ENCODE results near the gene NPR2.

NPR2 gene

GRCh38 chr9:35832814-35833213, 41.4 kb downstream of the NPR2 start:
- DNase-seq (ENCODE audit: low spot score): no peak

GRCh38 chr9:35834260-35835215, 43.1 kb downstream of the NPR2 start:
- no peak for DNase-seq (ENCODE audit: low spot score)

- DNase-seq (ENCODE audit: low spot score): no peak
Observed at GRCh38 chr9:35835216-35835632, 43.8 kb downstream of the NPR2 start.

GRCh38 chr9:35835766-35836165, 44.4 kb downstream of the NPR2 start:
- no peak for DNase-seq (ENCODE audit: low spot score)

GRCh38 chr9:35836595-35836994, 45.2 kb downstream of the NPR2 start:
- no peak for DNase-seq (ENCODE audit: low spot score)

GRCh38 chr9:35839926-35840325, 48.5 kb downstream of the NPR2 start:
- DNase-seq (ENCODE audit: low spot score): no peak

- DNase-seq (ENCODE audit: low spot score): no peak
Observed at GRCh38 chr9:35840881-35841644, 49.7 kb downstream of the NPR2 start.

GRCh38 chr9:35841645-35841900, 50.2 kb downstream of the NPR2 start:
- no peak for DNase-seq (ENCODE audit: low spot score)

- no peak for DNase-seq (ENCODE audit: low spot score)
Observed at GRCh38 chr9:35842020-35842745, 50.8 kb downstream of the NPR2 start.

GRCh38 chr9:35842795-35843194, 51.4 kb downstream of the NPR2 start:
- DNase-seq (ENCODE audit: low spot score): no peak

GRCh38 chr9:35844628-35845270, 53.4 kb downstream of the NPR2 start:
- DNase-seq (ENCODE audit: low spot score): peak; percentile 44

- no peak for DNase-seq (ENCODE audit: low spot score)
Observed at GRCh38 chr9:35845824-35846771, 54.7 kb downstream of the NPR2 start.

GRCh38 chr9:35847792-35848572, 56.6 kb downstream of the NPR2 start:
- no peak for DNase-seq (ENCODE audit: low spot score)

GRCh38 chr9:35852267-35852815, 61.0 kb downstream of the NPR2 start:
- no peak for DNase-seq (ENCODE audit: low spot score)

- DNase-seq (ENCODE audit: low spot score): no peak
Observed at GRCh38 chr9:35852876-35853865, 61.8 kb downstream of the NPR2 start.

GRCh38 chr9:35854091-35854762, 62.8 kb downstream of the NPR2 start:
- DNase-seq (ENCODE audit: low spot score): no peak

GRCh38 chr9:35856206-35856605, 64.8 kb downstream of the NPR2 start:
- no peak for DNase-seq (ENCODE audit: low spot score)

- DNase-seq (ENCODE audit: low spot score): no peak
Observed at GRCh38 chr9:35856882-35857281, 65.5 kb downstream of the NPR2 start.

Measured in SW480 (cell line).